Activated T-cell treated with anti-CD3 and anti-CD28 coated beads, Interleukin-2, amount 50 U/mL, for 72 hours (primary cell): ENCODE results near the gene ZNF346. TPM values are rescaled to one million over a fixed set of nuclear protein-coding genes. Genes with fewer than 3 reads are reported as not detected.
"Not testable (repeated sequence)": the region's sequence is repeated elsewhere in the genome, so short reads cannot be mapped to it uniquely, and the experiment has no call there.

ENCODE experiments used
- ATAC-seq, 2 donors: fragments of 150-1000 bp; cut with Tn5 transposase; replicated peaks in 1 of 2; 2 replicates each; pipeline ENCODE4 v1.10.0; 2021; ENCODE audit warnings: moderate library complexity in 2 of 2, mild to moderate bottlenecking in 1 of 2
- DNase-seq, 2 donors: peaks; one replicate each; pipeline ENCODE4 v3.0.0; 2021 to 2022; ENCODE audit warnings: mixed read lengths in 1 of 2
- H3K27ac Mint-ChIP-seq: one replicate; pipeline ENCODE4 v1.8.0; 2022; ENCODE audit warnings: mild to moderate bottlenecking, moderate library complexity, mixed read lengths
- H3K27me3 Mint-ChIP-seq: one replicate; pipeline ENCODE4 v1.8.0; 2022; ENCODE audit warnings: low read depth, mixed read lengths
- H3K36me3 Mint-ChIP-seq, 2 donors: one replicate each; pipeline ENCODE4 v1.8.0; 2022; ENCODE audit warnings: mixed read lengths in 2 of 2, mild to moderate bottlenecking in 1 of 2; ENCODE audit not compliant: insufficient read depth in 2 of 2
- H3K4me1 Mint-ChIP-seq: one replicate; pipeline ENCODE4 v1.8.0; 2022; ENCODE audit warnings: low read depth, mixed read lengths
- H3K4me3 Mint-ChIP-seq, 2 donors: one replicate each; pipeline ENCODE4 v1.8.0; 2022; ENCODE audit warnings: mild to moderate bottlenecking in 2 of 2, mixed read lengths in 2 of 2, moderate library complexity in 2 of 2
- H3K9me3 Mint-ChIP-seq, 2 donors: one replicate each; pipeline ENCODE4 v1.8.0; 2022; ENCODE audit warnings: mixed read lengths in 2 of 2
- total RNA-seq, 2 donors: library from RNA; stranded (reverse); gene quantifications; one replicate each; pipeline ENCODE4 v1.2.3, GENCODE V29; 2022

ZNF346 gene
- total RNA-seq, 2 donors from 2014 or later: 19.6 to 20.8 TPM

GRCh38 chr5:177045631-177046030, 23.1 kb downstream of the ZNF346 start:
- Mint-ChIP-seq H3K4me3 (no peak overlapping the region), H3K4me1 (no peaks in the 10 kb centered on the region), H3K9me3 (no peaks in the 10 kb centered on the region), H3K27me3 (no peaks in the 10 kb centered on the region), H3K27ac (no peak overlapping the region), H3K36me3 (peaks cover 0 to 12% of the 10 kb centered on the region in 2 donors)
- no peak for DNase-seq
- no peak for ATAC-seq

DNA sequence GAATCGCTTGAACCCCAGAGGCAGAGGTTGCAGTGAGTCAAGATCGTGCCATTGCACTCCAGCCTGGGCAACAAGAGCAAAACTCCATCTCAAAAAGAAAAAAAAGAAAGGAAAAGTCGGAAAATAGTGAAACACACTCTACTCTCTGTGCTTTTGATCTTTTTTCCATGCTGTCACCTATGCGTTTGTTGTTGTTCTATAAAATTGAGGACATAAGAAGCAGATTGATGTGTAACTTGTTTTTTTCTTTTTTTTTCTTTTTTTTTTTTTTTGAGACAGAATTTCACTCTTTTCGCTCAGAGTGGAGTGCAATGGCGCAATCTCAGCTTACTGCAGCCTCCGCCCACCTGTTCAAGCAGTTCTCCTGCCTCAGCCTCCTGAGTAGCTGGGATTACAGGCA, 26.0 kb downstream of the ZNF346 start:
- not testable (repeated sequence) for H3K36me3 Mint-ChIP-seq, H3K27ac Mint-ChIP-seq, H3K4me3 Mint-ChIP-seq, H3K9me3 Mint-ChIP-seq, H3K27me3 Mint-ChIP-seq, DNase-seq, H3K4me1 Mint-ChIP-seq, ATAC-seq

DNA sequence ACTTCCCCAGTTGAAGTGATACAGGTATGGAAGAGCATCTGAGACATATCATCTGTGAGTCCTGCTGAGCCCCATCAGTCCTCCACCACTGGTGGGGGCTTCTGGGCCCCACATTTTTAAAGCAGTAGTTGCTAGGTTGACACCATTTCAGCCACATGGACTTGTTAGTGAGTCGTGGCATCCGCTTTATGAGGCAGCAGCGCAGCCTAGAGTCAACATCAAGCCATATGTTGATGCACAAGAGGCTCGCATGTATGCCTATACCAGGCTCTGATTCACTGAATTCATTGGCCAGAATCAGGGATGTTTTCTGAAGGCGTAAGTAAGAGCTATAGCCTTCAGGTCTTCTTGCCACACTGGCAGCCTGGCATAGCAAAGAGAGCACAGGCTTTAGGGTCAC, 26.8 kb downstream of the ZNF346 start:
- Mint-ChIP-seq H3K27ac (no peak overlapping the region), H3K27me3 (no peaks in the 10 kb centered on the region)
- no peak for DNase-seq

DNA sequence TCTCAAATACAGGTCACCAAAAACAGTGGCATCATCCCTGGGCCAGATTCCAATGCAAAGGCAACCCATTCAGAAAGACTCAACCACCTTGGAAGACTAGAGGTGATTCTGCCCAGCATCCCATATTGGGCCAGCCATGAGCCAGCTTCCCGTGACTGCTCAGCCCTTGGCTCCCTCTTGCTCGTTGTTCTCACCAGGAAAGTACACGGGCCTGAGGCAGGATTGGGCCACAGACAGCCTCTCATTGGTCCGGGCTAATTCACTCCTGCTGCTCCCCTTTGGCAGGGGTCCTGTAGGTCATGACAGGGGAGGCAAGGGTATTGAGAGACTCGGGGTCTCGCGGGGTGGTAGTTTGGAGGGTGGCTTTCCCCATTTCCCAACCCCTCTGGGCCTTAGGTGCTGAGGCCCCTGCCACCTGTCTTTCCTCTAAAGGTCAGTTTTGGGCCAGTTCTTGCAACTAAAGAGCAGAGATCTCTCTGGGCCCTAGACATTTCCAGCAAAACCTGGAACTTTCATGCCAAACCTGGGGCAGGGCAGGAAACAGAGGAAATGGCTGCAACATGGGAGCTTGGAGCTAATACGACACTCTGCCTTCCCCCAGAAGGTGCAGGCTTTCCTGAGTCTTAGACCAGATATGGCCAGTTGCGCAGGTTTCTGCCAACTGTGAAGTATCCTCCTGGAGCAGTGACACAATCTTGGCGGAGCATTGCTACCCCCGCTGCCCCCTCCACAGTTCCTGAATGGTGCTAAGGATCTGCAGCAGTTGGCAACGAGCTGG, 42.2 kb downstream of the ZNF346 start:
- H3K4me1 Mint-ChIP-seq: no peaks in the 10 kb centered on the region
- ATAC-seq: no peak
- H3K4me3 Mint-ChIP-seq: no peak overlapping the region

More for the DNA sequence above, 26.8 kb downstream of the ZNF346 start:
- Mint-ChIP-seq H3K4me3 (no peak overlapping the region), H3K4me1 (no peaks in the 10 kb centered on the region), H3K9me3 (no peaks in the 10 kb centered on the region), H3K36me3 (peaks cover 0 to 2% of the 10 kb centered on the region in 2 donors)
- ATAC-seq: no peak

GRCh38 chr5:177065491-177065890, 43.0 kb downstream of the ZNF346 start:
- Mint-ChIP-seq H3K36me3 (peaks cover 2% of the 10 kb centered on the region in 2 donors), H3K27me3 (no peaks in the 10 kb centered on the region), H3K9me3 (no peaks in the 10 kb centered on the region), H3K4me1 (no peaks in the 10 kb centered on the region), H3K27ac (no peak overlapping the region), H3K4me3 (no peak overlapping the region)
- DNase-seq (no peak), ATAC-seq (no peak)

More for the DNA sequence above, 42.2 kb downstream of the ZNF346 start:
- Mint-ChIP-seq H3K9me3 (no peaks in the 10 kb centered on the region), H3K36me3 (peaks cover 2% of the 10 kb centered on the region in 2 donors), H3K27me3 (no peaks in the 10 kb centered on the region), H3K27ac (no peak overlapping the region)
- DNase-seq: no peak

GRCh38 chr5:177066224-177066623, 43.7 kb downstream of the ZNF346 start:
- Mint-ChIP-seq H3K4me3 (no peak overlapping the region), H3K27ac (no peak overlapping the region), H3K9me3 (no peaks in the 10 kb centered on the region), H3K4me1 (no peaks in the 10 kb centered on the region), H3K27me3 (no peaks in the 10 kb centered on the region), H3K36me3 (peaks cover 2% of the 10 kb centered on the region in 2 donors)
- DNase-seq (no peak), ATAC-seq (no peak)

GRCh38 chr5:177067503-177067902, 45.0 kb downstream of the ZNF346 start:
- Mint-ChIP-seq H3K27me3 (no peaks in the 10 kb centered on the region), H3K4me3 (no peak overlapping the region), H3K27ac (no peak overlapping the region), H3K4me1 (peaks cover 5% of the 10 kb centered on the region), H3K36me3 (peaks cover under 1 to 2% of the 10 kb centered on the region in 2 donors), H3K9me3 (no peaks in the 10 kb centered on the region)
- DNase-seq (no peak), ATAC-seq (no peak)

GRCh38 chr5:177070536-177071191, 48.2 kb downstream of the ZNF346 start:
- H3K4me3 Mint-ChIP-seq: no peak overlapping the region
- DNase-seq (no peak), ATAC-seq (no peak)
- H3K27me3 Mint-ChIP-seq: no peaks in the 10 kb centered on the region
- H3K36me3 Mint-ChIP-seq: no peaks in the 10 kb centered on the region
- no peaks in the 10 kb centered on the region for H3K9me3 Mint-ChIP-seq
- peaks cover 5% of the 10 kb centered on the region for H3K4me1 Mint-ChIP-seq
- H3K27ac Mint-ChIP-seq: no peak overlapping the region

DNA sequence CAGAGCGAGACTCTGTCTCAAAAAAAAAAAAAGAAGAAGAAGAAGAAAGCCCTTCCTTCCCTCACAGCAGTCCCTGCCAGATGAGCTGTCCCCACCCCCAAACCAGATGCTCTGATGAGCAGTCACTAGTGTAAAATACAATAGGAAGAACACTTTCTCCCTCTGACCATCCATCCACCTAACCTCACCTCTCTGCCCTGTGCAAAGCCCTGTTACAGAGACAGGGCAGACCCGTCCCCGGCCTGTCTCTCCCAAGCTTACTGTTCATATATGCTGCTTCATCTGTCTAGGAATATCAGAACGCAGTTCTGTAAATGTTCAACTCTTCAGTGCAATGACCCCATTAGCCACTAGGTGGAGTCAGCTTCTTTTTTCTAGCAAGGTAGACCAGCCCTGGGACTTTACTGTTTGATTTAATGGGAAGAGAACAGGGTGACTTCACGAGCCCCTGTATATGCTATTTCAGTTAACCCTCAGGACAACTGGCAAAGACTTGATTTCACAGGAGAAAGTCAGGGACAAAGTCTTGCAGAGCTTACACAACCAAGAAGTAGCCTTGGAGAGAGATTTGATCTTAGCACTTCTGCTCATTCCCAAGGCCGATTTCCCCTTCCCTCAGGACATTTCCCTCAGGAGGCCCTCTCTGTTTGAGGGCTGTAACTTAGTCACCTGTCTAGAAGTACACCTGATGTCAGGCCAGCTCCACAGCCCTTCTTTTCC, 49.3 kb downstream of the ZNF346 start:
- H3K27ac Mint-ChIP-seq: no peak overlapping the region

DNA sequence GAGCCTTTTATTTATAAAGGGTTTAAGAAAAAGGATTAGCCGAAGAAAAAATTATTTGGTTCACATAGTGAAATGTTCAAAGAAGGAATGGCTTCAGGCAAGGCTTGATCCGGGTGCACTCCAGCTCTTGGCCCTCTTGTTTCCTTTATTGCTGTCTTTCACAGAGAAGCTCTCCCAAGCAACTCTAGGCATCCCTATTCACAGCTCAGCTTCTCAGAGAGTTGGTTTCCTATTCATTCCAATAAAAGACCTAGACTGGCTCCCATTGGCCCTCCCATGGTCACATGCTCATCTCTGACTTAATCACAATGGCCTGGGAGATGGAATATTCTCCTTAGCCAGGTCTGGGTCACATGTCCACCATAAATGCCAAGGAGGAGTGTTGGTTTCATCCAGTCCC, 54.8 kb downstream of the ZNF346 start:
- ATAC-seq (no peak), DNase-seq (no peak)
- H3K27ac Mint-ChIP-seq: no peak overlapping the region
- no peaks in the 10 kb centered on the region for H3K4me1 Mint-ChIP-seq
- no peaks in the 10 kb centered on the region for H3K9me3 Mint-ChIP-seq
- no peaks in the 10 kb centered on the region for H3K36me3 Mint-ChIP-seq
- H3K4me3 Mint-ChIP-seq: no peak overlapping the region
- H3K27me3 Mint-ChIP-seq: no peaks in the 10 kb centered on the region

More for the DNA sequence above, 49.3 kb downstream of the ZNF346 start:
- peak; percentile 67 to 68 for DNase-seq
- no peaks in the 10 kb centered on the region for H3K36me3 Mint-ChIP-seq
- no peak overlapping the region for H3K4me3 Mint-ChIP-seq
- no peaks in the 10 kb centered on the region for H3K9me3 Mint-ChIP-seq
- H3K27me3 Mint-ChIP-seq: no peaks in the 10 kb centered on the region
- peak; percentile 66 to 68 for ATAC-seq
- H3K4me1 Mint-ChIP-seq: peaks cover 5% of the 10 kb centered on the region

DNA sequence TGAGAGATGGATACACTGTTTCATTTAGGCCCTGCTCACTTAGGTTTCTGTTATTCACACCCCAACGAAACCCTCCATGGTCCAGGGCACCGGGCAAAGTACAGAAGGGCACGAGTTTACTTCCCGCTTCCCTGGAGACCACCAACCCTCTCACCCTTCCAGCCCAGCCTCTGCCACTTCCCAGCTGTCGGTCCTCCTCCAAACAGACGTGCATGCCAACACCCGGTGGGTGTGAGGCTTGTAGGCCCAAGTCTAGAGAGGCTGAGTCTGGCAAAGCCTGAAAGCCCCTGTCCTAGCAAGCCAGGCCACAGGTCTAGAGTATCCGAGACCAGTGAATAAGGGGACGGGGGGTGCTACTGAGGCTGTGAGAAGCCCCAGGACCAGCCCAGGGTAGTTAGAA, 57.1 kb downstream of the ZNF346 start:
- H3K27ac Mint-ChIP-seq: no peak overlapping the region
- H3K36me3 Mint-ChIP-seq: no peaks in the 10 kb centered on the region
- ATAC-seq: no peak
- no peaks in the 10 kb centered on the region for H3K4me1 Mint-ChIP-seq
- peaks cover 18% of the 10 kb centered on the region for H3K27me3 Mint-ChIP-seq
- H3K9me3 Mint-ChIP-seq: no peaks in the 10 kb centered on the region
- no peak overlapping the region for H3K4me3 Mint-ChIP-seq
- DNase-seq: no peak

GRCh38 chr5:177080265-177080664, 57.8 kb downstream of the ZNF346 start:
- ATAC-seq (no peak), DNase-seq (no peak)
- no peak overlapping the region for H3K4me3 Mint-ChIP-seq
- peaks cover 18% of the 10 kb centered on the region for H3K27me3 Mint-ChIP-seq
- no peaks in the 10 kb centered on the region for H3K9me3 Mint-ChIP-seq
- H3K27ac Mint-ChIP-seq: no peak overlapping the region
- H3K4me1 Mint-ChIP-seq: no peaks in the 10 kb centered on the region
- H3K36me3 Mint-ChIP-seq: no peaks in the 10 kb centered on the region

DNA sequence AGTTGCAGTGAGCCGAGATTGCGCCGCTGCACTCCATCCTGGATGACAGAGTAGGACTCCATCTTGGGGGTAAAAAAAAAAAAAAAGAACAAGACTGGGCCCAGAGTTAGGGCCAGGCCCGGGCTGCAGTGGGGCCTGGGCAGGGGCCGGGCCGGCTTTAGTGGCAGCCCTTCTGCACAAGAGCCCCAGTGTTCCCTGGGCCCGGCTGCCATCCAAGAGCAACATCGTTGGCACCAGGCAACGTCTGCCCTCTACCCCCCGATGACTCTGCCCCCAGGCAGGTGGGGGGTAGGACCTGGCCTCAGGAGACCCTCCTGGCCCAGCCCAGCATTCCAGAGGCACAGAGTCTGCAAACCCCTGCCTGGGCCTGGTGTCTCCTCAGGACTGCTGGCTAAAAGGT, 59.4 kb downstream of the ZNF346 start:
- no peaks in the 10 kb centered on the region for H3K9me3 Mint-ChIP-seq
- peaks cover 6% of the 10 kb centered on the region for H3K4me1 Mint-ChIP-seq
- no peak overlapping the region for H3K4me3 Mint-ChIP-seq
- no peak for DNase-seq
- no peak overlapping the region for H3K27ac Mint-ChIP-seq
- peaks cover 26% of the 10 kb centered on the region for H3K27me3 Mint-ChIP-seq
- no peak for ATAC-seq
- no peaks in the 10 kb centered on the region for H3K36me3 Mint-ChIP-seq
